Naive thymus-derived CD4-positive, alpha-beta T cell (primary cell): ENCODE results near the gene ARFGAP2. TPM values are rescaled to one million over a fixed set of nuclear protein-coding genes. Genes with fewer than 3 reads are reported as not detected.

ENCODE experiments used
- ATAC-seq: fragments of 150-1000 bp; cut with Tn5 transposase; 2 replicates; pipeline ENCODE4 v1.10.0; 2021; ENCODE audit warnings: mild to moderate bottlenecking, moderate library complexity
- CTCF ChIA-PET: fragments of 350-600 bp; sonication (Branson Sonifier 250); formaldehyde crosslinking; loops from one replicate; lab custom pipeline; 2021; ENCODE audit warnings: antibody characterized with exemption; lab: Charles Lee
- POLR2A ChIA-PET: fragments of 350-600 bp; sonication (Branson Sonifier 250); formaldehyde crosslinking; loops from one replicate; lab custom pipeline; 2021; ENCODE audit warnings: antibody characterized with exemption, inconsistent platforms; lab: Charles Lee
- DNase-seq, 9 donors: peaks; one replicate each; pipeline versions ENCODE4 v3.0.0 to v3.0.0-alpha.2; 2020 to 2022; ENCODE audit warnings: mixed read lengths in 1 of 9
- H3K27ac ChIP-seq: one replicate; pipeline ENCODE4 v1.7.0; 2013; ENCODE audit warnings: mild to moderate bottlenecking, low read depth, low read length, moderate library complexity
- H3K27me3 ChIP-seq, 2 donors: one replicate each; pipeline ENCODE4 v1.7.0; 2013; ENCODE audit warnings: low read length in 2 of 2, mild to moderate bottlenecking in 2 of 2, moderate library complexity in 2 of 2; ENCODE audit not compliant: control insufficient read depth in 2 of 2, insufficient read depth in 2 of 2
- H3K36me3 ChIP-seq, 3 experiments: 1 replicate in 2 of 3; 2 replicates in 1 of 3; pipeline ENCODE4 v1.7.0; 2013; ENCODE audit warnings: low read length in 3 of 3, mild to moderate bottlenecking in 3 of 3, moderate library complexity in 1 of 3; ENCODE audit not compliant: insufficient read depth in 3 of 3, control insufficient read depth in 2 of 3
- H3K4me1 ChIP-seq, 2 donors: one replicate each; pipeline ENCODE4 v1.7.0; 2013; ENCODE audit warnings: low read length in 2 of 2, mild to moderate bottlenecking in 2 of 2, moderate library complexity in 1 of 2; ENCODE audit not compliant: control insufficient read depth in 2 of 2, insufficient read depth in 2 of 2
- H3K4me3 ChIP-seq: 2 replicates; pipeline ENCODE4 v1.7.0; 2013; ENCODE audit warnings: mild to moderate bottlenecking, low read length
- H3K9me3 ChIP-seq, 3 experiments: 1 replicate in 2 of 3; 2 replicates in 1 of 3; pipeline ENCODE4 v1.7.0; 2013; ENCODE audit warnings: low read length in 3 of 3; ENCODE audit not compliant: control insufficient read depth in 2 of 3
- H3K27ac Mint-ChIP-seq, 9 donors: one replicate each; pipeline ENCODE4 v1.8.0; 2020 to 2022; ENCODE audit warnings: mixed read lengths in 9 of 9, mild to moderate bottlenecking in 8 of 9, moderate library complexity in 5 of 9, inconsistent platforms in 2 of 9
- H3K27me3 Mint-ChIP-seq, 5 donors: one replicate each; pipeline ENCODE4 v1.8.0; 2021 to 2022; ENCODE audit warnings: mixed read lengths in 5 of 5, mild to moderate bottlenecking in 1 of 5
- H3K36me3 Mint-ChIP-seq, 5 donors: one replicate each; pipeline ENCODE4 v1.8.0; 2020 to 2022; ENCODE audit warnings: mixed read lengths in 5 of 5, mild to moderate bottlenecking in 3 of 5, inconsistent platforms in 1 of 5
- H3K4me1 Mint-ChIP-seq, 7 donors: one replicate each; pipeline ENCODE4 v1.8.0; 2020 to 2022; ENCODE audit warnings: mixed read lengths in 7 of 7, mild to moderate bottlenecking in 3 of 7, inconsistent platforms in 1 of 7
- H3K4me3 Mint-ChIP-seq, 10 donors: one replicate each; pipeline ENCODE4 v1.8.0; 2020 to 2022; ENCODE audit warnings: mild to moderate bottlenecking in 10 of 10, mixed read lengths in 10 of 10, moderate library complexity in 6 of 10, inconsistent platforms in 2 of 10
- H3K9me3 Mint-ChIP-seq, 11 donors: one replicate each; pipeline ENCODE4 v1.8.0; 2020 to 2022; ENCODE audit warnings: mixed read lengths in 11 of 11, mild to moderate bottlenecking in 4 of 11, inconsistent platforms in 1 of 11, moderate library complexity in 1 of 11
- intact Hi-C, 2 donors: fragments of 100-400 bp; cut with micrococcal nuclease; formaldehyde crosslinking; loops; one replicate each; pipeline ENCODE4 v1.15.1; 2023
- polyA plus RNA-seq, 2 donors: library from polyadenylated mRNA; unstranded; fragments of 300-500 nt; fragmentation: Illumina TruSeq; gene quantifications; one replicate each; pipeline ENCODE4 v1.2.3, GENCODE V29; 2021
- total RNA-seq, 6 experiments: library from RNA in 5 of 6; stranded (reverse) in 5 of 6; gene quantifications; 1 replicate in 5 of 6; 2 replicates in 1 of 6; pipeline ENCODE4 v1.2.3 and lab custom pipeline; 2021 to 2026

Gene ARFGAP2
- total and polyA plus RNA-seq, 7 experiments from 2014 or later, result 107 to 220 (median 145) TPM

DNA sequence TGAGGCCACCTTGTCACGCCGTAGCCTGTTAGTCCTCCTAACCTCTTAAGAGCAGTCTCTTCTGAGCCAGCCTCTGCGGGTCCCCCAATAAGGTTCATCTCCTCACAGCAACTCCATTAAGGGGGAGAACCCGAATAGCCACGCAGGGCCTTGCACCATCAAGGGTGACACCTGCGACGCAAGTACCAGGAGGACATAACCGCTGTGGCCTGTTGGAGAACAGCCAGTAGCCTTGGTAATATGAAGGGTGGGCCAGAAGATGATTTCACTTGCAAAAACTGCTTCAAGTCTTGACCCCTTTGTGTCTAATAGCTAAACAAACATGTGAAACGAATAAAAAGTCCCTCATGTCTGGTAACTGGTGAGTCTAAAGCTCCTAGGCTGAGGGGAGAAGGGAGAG is 14.8 kb downstream of the ARFGAP2 start:
- peaks cover 0 to 15% (median 0%) of the 10 kb centered on the region in 5 donors for H3K36me3 Mint-ChIP-seq
- intact Hi-C loops, result loop anchor here (1.0 kb wide), 3 partner anchors 9 to 273 kb away; no protein-coding TSS in a partner anchor
- H3K4me3 ChIP-seq, result no peak overlapping the region

DNA sequence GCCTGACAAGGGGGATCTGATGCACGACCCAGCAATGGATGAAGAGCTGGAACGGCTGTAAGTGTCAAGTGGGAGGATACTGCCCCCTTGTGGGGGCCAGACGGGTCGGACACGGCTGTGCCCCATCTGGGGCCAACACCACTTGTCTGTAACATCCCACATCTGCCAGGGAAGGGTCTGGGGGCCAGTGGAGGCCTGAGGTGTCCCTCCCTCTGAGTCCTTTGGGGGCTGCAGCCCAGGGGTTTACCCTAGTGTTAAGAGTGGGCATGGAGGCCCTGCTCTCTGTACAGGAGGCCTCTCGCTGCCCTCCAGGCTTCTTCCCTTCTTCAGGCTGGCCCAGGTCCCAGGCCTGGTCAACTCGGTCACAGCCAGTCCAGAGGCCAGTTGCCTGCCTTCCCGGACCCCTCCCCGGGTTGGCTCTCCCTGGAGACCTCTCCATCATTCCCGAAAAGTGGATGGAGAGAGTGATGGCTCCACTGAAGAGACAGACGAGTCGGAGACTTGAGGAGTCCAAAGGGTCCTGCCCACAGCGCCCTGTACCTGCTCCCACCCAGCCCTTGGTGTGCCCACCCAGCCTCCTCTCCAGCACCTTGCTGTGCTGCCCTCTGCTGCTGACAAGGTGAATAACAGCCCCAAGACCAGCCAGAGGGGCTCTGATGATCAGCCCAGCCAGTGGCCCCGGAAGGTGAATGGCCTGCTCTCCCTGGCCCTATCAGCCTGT is 15.4 kb downstream of the ARFGAP2 start:
- no peak overlapping the region for H3K27ac ChIP-seq
- ATAC-seq, result peak; percentile 86
- CTCF ChIA-PET, result interaction anchor here (0.6 to 1.6 kb wide), 13 partner anchors 9 to 1088 kb away, joined by 3 to 6 read pairs (median 5); partner anchors contain the start of gene CKAP5
- no peaks in the 10 kb centered on the region for H3K9me3 Mint-ChIP-seq
- intact Hi-C loops, result loop anchor here (1.0 kb wide), 3 partner anchors 8 to 272 kb away; no protein-coding TSS in a partner anchor
- peaks cover 0 to 14% (median 0%) of the 10 kb centered on the region in 5 donors for H3K36me3 Mint-ChIP-seq
- H3K27ac Mint-ChIP-seq, result peak overlapping the region in 5 of 9 donors; percentile 38 to 72 (median 40)
- no peak overlapping the region for H3K4me3 ChIP-seq
- peaks cover 0 to 6% of the 10 kb centered on the region in 2 donors for H3K4me1 ChIP-seq
- no peaks in the 10 kb centered on the region for H3K27me3 ChIP-seq
- no peak overlapping the region for H3K4me3 Mint-ChIP-seq
- no peaks in the 10 kb centered on the region for H3K9me3 ChIP-seq
- peak; percentile 43 to 73 (median 63) for DNase-seq
- H3K36me3 ChIP-seq, result peaks cover 0 to 46% (median 5%) of the 10 kb centered on the region in 3 experiments
- H3K4me1 Mint-ChIP-seq, result peaks cover 0 to 9% (median 3%) of the 10 kb centered on the region in 7 donors
- H3K27me3 Mint-ChIP-seq, result no peaks in the 10 kb centered on the region
- POLR2A ChIA-PET, result interaction anchor here (0.6 kb wide), 1 partner anchor 227 kb away, joined by 3 read pairs; no protein-coding TSS in a partner anchor

More for the DNA sequence above, 14.8 kb downstream of the ARFGAP2 start:
- Mint-ChIP-seq H3K9me3 (no peaks in the 10 kb centered on the region), H3K27ac (peak overlapping the region in 5 of 9 donors; percentile 18 to 71 (median 38)), H3K4me3 (no peak overlapping the region), H3K4me1 (peaks cover 0 to 5% (median 0%) of the 10 kb centered on the region in 7 donors), H3K27me3 (no peaks in the 10 kb centered on the region)
- Histone ChIP-seq H3K36me3 (peaks cover 2 to 52% (median 11%) of the 10 kb centered on the region in 3 experiments), H3K27ac (no peak overlapping the region), H3K27me3 (no peaks in the 10 kb centered on the region), H3K9me3 (no peaks in the 10 kb centered on the region), H3K4me1 (peaks cover 0 to 6% of the 10 kb centered on the region in 2 donors)
- no peak for DNase-seq
- no peak for ATAC-seq
- CTCF ChIA-PET, result interaction anchor here (0.6 to 1.6 kb wide), 9 partner anchors 9 to 614 kb away, joined by 3 to 6 read pairs (median 4); partner anchors contain the start of gene CKAP5
- POLR2A ChIA-PET, result no interaction called here

- Histone ChIP-seq H3K4me1 (peaks cover 5 to 10% of the 10 kb centered on the region in 2 donors), H3K27ac (no peak overlapping the region), H3K9me3 (no peaks in the 10 kb centered on the region), H3K4me3 (no peak overlapping the region), H3K27me3 (no peaks in the 10 kb centered on the region), H3K36me3 (peaks cover 0 to 41% (median 3%) of the 10 kb centered on the region in 3 experiments)
- Mint-ChIP-seq H3K4me1 (peaks cover 0 to 13% (median 6%) of the 10 kb centered on the region in 7 donors), H3K27ac (peak overlapping the region in 5 of 9 donors; percentile 25 to 72 (median 47)), H3K36me3 (peaks cover 0 to 10% (median 0%) of the 10 kb centered on the region in 5 donors), H3K9me3 (no peaks in the 10 kb centered on the region), H3K27me3 (no peaks in the 10 kb centered on the region), H3K4me3 (no peak overlapping the region)
- CTCF ChIA-PET, result interaction anchor here (0.6 to 1.6 kb wide), 7 partner anchors 9 to 1087 kb away, joined by 3 to 6 read pairs (median 5); no protein-coding TSS in a partner anchor
- POLR2A ChIA-PET, result interaction anchor here (0.6 kb wide), 1 partner anchor 226 kb away, joined by 3 read pairs; no protein-coding TSS in a partner anchor
- ATAC-seq (no peak), DNase-seq (no peak)
- intact Hi-C loops, result loop anchor here (1.0 kb wide), 3 partner anchors 7 to 271 kb away; no protein-coding TSS in a partner anchor
These were observed 15.9 kb downstream of the ARFGAP2 start for GRCh38 chr11:47160753-47161133.

GRCh38 chr11:47158242-47158641 is 18.4 kb downstream of the ARFGAP2 start:
- DNase-seq (no peak), ATAC-seq (no peak)
- H3K4me3 Mint-ChIP-seq, result peak overlapping the region in 1 of 10 donors; percentile 4
- intact Hi-C loops, result no loop called here
- H3K4me1 ChIP-seq, result peaks cover 24 to 35% of the 10 kb centered on the region in 2 donors
- no peaks in the 10 kb centered on the region for H3K9me3 ChIP-seq
- peaks cover 19 to 38% (median 31%) of the 10 kb centered on the region in 7 donors for H3K4me1 Mint-ChIP-seq
- no peaks in the 10 kb centered on the region for H3K27me3 ChIP-seq
- no peak overlapping the region for H3K27ac ChIP-seq
- CTCF ChIA-PET, result interaction anchor here (0.5 to 1.7 kb wide), 4 partner anchors 201 to 267 kb away, joined by 3 to 6 read pairs (median 3); no protein-coding TSS in a partner anchor
- H3K27me3 Mint-ChIP-seq, result no peaks in the 10 kb centered on the region
- peak overlapping the region in 6 of 9 donors; percentile 26 to 76 (median 48) for H3K27ac Mint-ChIP-seq
- POLR2A ChIA-PET, result interaction anchor here (0.6 kb wide), 1 partner anchor 411 kb away, joined by 3 read pairs; no protein-coding TSS in a partner anchor
- H3K36me3 ChIP-seq, result peaks cover 0 to 16% (median 0%) of the 10 kb centered on the region in 3 experiments
- no peaks in the 10 kb centered on the region for H3K36me3 Mint-ChIP-seq
- H3K9me3 Mint-ChIP-seq, result no peaks in the 10 kb centered on the region
- H3K4me3 ChIP-seq, result no peak overlapping the region

DNA sequence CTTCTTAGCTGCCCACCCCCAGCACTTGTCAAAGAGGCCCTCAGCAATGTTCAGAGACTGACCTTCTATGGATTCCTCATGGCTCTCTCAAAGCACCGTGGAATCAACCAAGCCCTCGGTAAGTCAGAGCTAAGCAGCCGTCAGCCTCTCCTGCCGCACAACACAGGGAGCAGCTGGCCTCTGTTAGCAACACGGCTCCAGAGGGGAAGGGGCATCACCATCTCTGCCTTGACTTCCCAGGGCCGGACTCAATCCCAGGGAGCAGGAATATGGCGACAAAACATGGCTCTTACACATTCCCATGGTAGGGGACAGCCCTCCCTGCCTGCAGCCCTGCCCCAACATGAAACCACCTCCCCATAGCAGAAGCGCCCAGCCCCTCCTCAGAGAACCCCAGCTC is 18.9 kb downstream of the ARFGAP2 start:
- Histone ChIP-seq H3K9me3 (no peaks in the 10 kb centered on the region), H3K27me3 (no peaks in the 10 kb centered on the region), H3K4me1 (peaks cover 25 to 39% of the 10 kb centered on the region in 2 donors), H3K36me3 (peaks cover 0 to 11% (median 0%) of the 10 kb centered on the region in 3 experiments), H3K27ac (no peak overlapping the region), H3K4me3 (no peak overlapping the region)
- no peaks in the 10 kb centered on the region for H3K36me3 Mint-ChIP-seq
- H3K27me3 Mint-ChIP-seq, result no peaks in the 10 kb centered on the region
- CTCF ChIA-PET, result interaction anchor here (0.5 to 1.7 kb wide), 2 partner anchors 204 to 266 kb away, joined by 3 to 6 read pairs; no protein-coding TSS in a partner anchor
- POLR2A ChIA-PET, result interaction anchor here (0.6 kb wide), 1 partner anchor 411 kb away, joined by 3 read pairs; no protein-coding TSS in a partner anchor
- no peak overlapping the region for H3K4me3 Mint-ChIP-seq
- DNase-seq (no peak), ATAC-seq (no peak)
- H3K4me1 Mint-ChIP-seq, result peaks cover 23 to 43% (median 35%) of the 10 kb centered on the region in 7 donors
- peak overlapping the region in 6 of 9 donors; percentile 14 to 76 (median 64) for H3K27ac Mint-ChIP-seq
- no peaks in the 10 kb centered on the region for H3K9me3 Mint-ChIP-seq
- intact Hi-C loops, result no loop called here

DNA sequence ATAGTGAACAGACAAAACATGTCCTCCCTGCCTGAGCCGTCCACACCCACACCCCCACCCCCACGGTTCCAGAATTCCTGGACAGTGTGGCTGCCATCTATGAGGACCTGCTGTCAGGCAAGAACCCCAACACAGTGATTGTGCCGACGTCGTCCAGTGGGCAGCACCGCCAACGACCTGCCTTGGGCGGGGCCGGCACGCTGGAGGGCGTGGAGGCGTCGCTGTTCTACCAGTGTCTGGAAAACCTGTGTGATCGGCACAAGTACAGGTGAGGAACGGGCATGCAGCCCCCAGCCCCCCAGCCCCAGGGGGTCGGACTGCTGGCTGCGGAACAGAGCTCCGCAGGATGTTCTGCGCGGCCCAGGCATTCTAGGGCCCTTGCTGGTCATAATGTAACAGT is 19.7 kb downstream of the ARFGAP2 start:
- Mint-ChIP-seq H3K4me1 (peaks cover 23 to 49% (median 36%) of the 10 kb centered on the region in 7 donors), H3K9me3 (no peaks in the 10 kb centered on the region), H3K4me3 (no peak overlapping the region), H3K27me3 (no peaks in the 10 kb centered on the region), H3K36me3 (no peaks in the 10 kb centered on the region), H3K27ac (no peak overlapping the region)
- Histone ChIP-seq H3K4me3 (no peak overlapping the region), H3K27ac (no peak overlapping the region), H3K4me1 (peaks cover 25 to 46% of the 10 kb centered on the region in 2 donors), H3K27me3 (no peaks in the 10 kb centered on the region), H3K9me3 (no peaks in the 10 kb centered on the region), H3K36me3 (peaks cover 0 to 3% (median 0%) of the 10 kb centered on the region in 3 experiments)
- ATAC-seq (no peak), DNase-seq (no peak)
- intact Hi-C loops, result no loop called here
- ChIA-PET CTCF (interaction anchor here (0.6 to 1.7 kb wide), 2 partner anchors 266 to 532 kb away, joined by 3 to 6 read pairs; no protein-coding TSS in a partner anchor), POLR2A (interaction anchor here (0.7 kb wide), 1 partner anchor 78 kb away, joined by 3 read pairs; no protein-coding TSS in a partner anchor)
